Kidney epithelial cell (primary cell): ENCODE results near the gene SLC12A7. TPM values are rescaled to one million over a fixed set of nuclear protein-coding genes. Genes with fewer than 3 reads are reported as not detected.

Experiments used
- DNase-seq: peaks from one replicate; pipeline ENCODE4 v3.0.0-alpha.2; 2010; ENCODE audit warnings: low read depth
- H3K27me3 ChIP-seq: 2 replicates; pipeline ENCODE4 v1.6.0; 2011; ENCODE audit warnings: low read length; ENCODE audit not compliant: control insufficient read depth, insufficient read depth
- H3K36me3 ChIP-seq: 2 replicates; pipeline ENCODE4 v1.5.1; 2011; ENCODE audit warnings: low read length; ENCODE audit not compliant: control insufficient read depth, insufficient read depth
- H3K4me3 ChIP-seq: 2 replicates; pipeline ENCODE4 v1.5.1; 2011; ENCODE audit warnings: low read depth, mild to moderate bottlenecking, control low read depth, low read length
- total RNA-seq: library from RNA; depleted of rRNA; stranded (reverse); fragments of >200 nt; gene quantifications from 2 replicates; pipeline ENCODE4 v1.2.3, GENCODE V29; 2015
- TF ChIP-seq, protein P1 (sequence below): IDR thresholded peaks from 2 replicates; pipeline ENCODE4 v1.5.1; 2011; ENCODE audit warnings: mild to moderate bottlenecking, moderate library complexity, low read length, control low read depth, inconsistent platforms; ENCODE audit not compliant: insufficient read depth, poor library complexity, severe bottlenecking

Gene SLC12A7
- total RNA-seq, 1 donor from 2014 or later, result 50.3 TPM

GRCh38 chr5:1007221-1007680 lies 104.6 kb downstream of the SLC12A7 start:
- TF ChIP-seq, protein P1, sequence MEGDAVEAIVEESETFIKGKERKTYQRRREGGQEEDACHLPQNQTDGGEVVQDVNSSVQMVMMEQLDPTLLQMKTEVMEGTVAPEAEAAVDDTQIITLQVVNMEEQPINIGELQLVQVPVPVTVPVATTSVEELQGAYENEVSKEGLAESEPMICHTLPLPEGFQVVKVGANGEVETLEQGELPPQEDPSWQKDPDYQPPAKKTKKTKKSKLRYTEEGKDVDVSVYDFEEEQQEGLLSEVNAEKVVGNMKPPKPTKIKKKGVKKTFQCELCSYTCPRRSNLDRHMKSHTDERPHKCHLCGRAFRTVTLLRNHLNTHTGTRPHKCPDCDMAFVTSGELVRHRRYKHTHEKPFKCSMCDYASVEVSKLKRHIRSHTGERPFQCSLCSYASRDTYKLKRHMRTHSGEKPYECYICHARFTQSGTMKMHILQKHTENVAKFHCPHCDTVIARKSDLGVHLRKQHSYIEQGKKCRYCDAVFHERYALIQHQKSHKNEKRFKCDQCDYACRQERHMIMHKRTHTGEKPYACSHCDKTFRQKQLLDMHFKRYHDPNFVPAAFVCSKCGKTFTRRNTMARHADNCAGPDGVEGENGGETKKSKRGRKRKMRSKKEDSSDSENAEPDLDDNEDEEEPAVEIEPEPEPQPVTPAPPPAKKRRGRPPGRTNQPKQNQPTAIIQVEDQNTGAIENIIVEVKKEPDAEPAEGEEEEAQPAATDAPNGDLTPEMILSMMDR, result no peak
- H3K4me3 ChIP-seq, result no peak overlapping the region
- peaks cover 80% of the 10 kb centered on the region for H3K27me3 ChIP-seq
- no peak for DNase-seq
- H3K36me3 ChIP-seq, result no peaks in the 10 kb centered on the region

- TF ChIP-seq, protein P1, result no peak
- H3K4me3 ChIP-seq, result no peak overlapping the region
- no peak for DNase-seq
- H3K27me3 ChIP-seq, result peaks cover 77% of the 10 kb centered on the region
- H3K36me3 ChIP-seq, result no peaks in the 10 kb centered on the region
Observed at GRCh38 chr5:1006656-1007071, 105.2 kb downstream of the SLC12A7 start.

DNA sequence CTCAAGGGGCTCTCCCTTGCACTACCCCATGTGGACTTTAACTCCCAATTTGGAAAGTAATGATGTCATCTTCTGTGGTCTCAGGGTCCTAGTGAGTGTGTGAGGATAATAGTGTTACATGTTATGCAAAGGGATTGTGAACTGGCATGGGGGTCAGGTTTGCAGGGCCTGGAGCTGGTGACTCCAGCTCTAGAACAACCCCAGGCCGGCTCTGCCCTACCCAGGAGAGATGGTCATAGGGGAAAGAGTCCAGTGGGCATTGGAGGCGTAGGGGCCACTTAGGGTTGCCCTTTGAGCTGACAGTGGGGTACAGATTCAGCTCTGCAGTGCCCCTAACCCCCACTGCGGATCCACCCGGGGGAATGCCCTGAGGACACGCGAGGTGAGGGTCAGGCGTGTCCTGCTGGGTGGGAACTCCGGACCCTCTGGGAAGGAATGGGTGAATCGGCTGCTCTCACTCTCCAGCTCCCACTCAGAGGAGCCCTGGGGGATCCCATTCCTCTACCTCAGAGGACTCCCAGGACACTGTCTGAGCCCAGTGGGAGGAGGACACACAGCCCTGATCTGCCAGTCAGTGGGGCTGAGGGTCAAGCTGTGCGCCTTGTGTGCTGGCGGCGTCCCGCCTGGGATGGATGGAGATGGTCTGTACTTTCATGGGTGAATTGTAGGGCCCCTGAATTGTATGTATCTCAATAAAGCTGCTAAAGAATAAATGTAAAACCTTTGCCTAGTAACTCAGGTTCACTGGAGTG lies 105.8 kb downstream of the SLC12A7 start:
- no peaks in the 10 kb centered on the region for H3K36me3 ChIP-seq
- H3K27me3 ChIP-seq, result peaks cover 75% of the 10 kb centered on the region
- no peak overlapping the region for H3K4me3 ChIP-seq
- TF ChIP-seq, protein P1, result no peak
- DNase-seq, result no peak

GRCh38 chr5:1005249-1005851 lies 106.5 kb downstream of the SLC12A7 start:
- Histone ChIP-seq H3K36me3 (no peaks in the 10 kb centered on the region), H3K4me3 (no peak overlapping the region), H3K27me3 (peaks cover 72% of the 10 kb centered on the region)
- TF ChIP-seq, protein P1, result no peak
- no peak for DNase-seq

- no peak overlapping the region for H3K4me3 ChIP-seq
- no peaks in the 10 kb centered on the region for H3K36me3 ChIP-seq
- TF ChIP-seq, protein P1, result peak; percentile 36
- DNase-seq, result no peak
- peaks cover 72% of the 10 kb centered on the region for H3K27me3 ChIP-seq
Observed at GRCh38 chr5:1004461-1005248, 107.2 kb downstream of the SLC12A7 start.
